ENCODE results near the gene FBXO8.

GRCh38 chr4:174214101-174214878 is 69.2 kb downstream of the FBXO8 start:
- no peak for TF ChIP-seq CTCF (IDR thresholded peaks at IDR 0.05)
- TF ChIP-seq POLR2AphosphoS5 (IDR thresholded peaks at IDR 0.05; ENCODE audit: low read depth, low read length) = no peak
- TF ChIP-seq REST (IDR thresholded peaks at IDR 0.05; ENCODE audit: insufficient read depth in 1 of 2, low read depth in 2 of 2, low read length in 1 of 2) = no peak
- no peak for TF ChIP-seq SIN3A (IDR thresholded peaks at IDR 0.05; ENCODE audit: borderline replicate concordance, insufficient read depth, low read depth, low read length)
